Medulla oblongata (tissue), 1 donor: ENCODE data around the gene EVI2B.
"Not testable (repeated sequence)": the region's sequence is repeated elsewhere in the genome, so short reads cannot be mapped to it uniquely, and the experiment has no call there.

Experiments
- DNase-seq: peaks from one replicate; pipeline ENCODE4 v3.0.0-alpha.2; 2015; ENCODE audit errors: extremely low spot score

EVI2B gene

DNA sequence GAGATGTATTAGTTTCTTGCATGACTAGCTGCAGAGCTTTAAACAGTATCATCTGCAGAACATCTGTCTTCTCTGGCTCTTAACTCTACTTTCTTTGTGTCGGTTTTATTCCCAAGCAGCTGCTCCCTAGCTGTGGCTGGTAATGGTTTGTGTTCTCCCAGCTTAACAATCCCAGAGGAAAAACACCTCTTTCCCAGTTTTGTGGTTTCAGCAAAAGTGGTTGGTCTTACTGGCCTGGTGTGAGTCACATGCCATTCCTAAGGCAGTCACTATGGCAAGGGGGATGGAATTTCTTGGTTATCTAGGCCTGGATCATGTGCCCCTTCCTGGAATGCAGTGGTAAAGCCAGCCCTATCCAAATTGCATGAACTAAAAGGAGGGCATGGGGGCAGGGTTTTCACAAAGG lies 44.3 kb downstream of the EVI2B start:
- no peak for DNase-seq

DNA sequence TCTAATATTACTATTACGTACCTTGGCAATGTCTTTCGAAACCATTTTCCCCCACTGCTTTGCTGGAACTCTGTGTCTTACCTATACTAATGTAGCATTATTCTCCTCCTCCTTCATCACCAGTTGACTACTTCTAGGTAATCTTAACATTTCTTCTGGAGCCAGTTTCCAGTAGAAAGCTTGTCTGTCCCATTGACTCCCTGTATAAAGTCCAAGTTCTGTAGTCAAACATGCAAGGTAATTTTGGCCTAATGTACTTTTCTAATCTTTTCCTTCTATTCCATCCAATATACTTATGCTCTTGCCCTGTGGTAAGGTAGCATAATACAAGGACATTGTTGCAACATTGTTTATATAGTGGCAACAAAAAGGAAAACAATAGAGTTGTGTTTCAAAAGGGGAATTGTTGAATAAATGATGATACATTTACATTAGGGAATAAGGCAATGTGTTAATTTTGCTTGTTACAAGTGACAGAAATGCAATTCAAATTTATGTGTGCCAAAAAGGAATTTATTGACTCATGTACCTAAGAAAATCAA lies 44.7 kb downstream of the EVI2B start:
- DNase-seq = no peak

DNA sequence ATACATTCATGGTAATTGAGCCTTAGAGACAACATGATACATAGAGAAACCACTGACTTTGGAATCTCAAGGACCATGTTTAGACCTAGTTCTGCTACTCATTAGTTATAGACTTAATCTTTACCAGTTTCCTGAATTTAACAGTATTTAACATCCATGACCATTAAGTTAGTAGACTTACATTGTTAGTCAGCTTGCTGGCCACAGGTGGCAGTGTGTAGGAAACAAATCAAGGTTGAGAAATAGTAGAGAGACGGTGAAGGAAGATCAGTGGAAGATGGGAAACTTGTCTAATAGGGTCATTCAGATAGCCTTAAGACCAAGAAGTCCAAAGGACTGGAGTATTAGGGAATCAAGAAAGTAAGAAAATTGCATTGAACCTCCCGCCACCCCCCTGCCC lies 47.8 kb downstream of the EVI2B start:
- no peak for DNase-seq

DNA sequence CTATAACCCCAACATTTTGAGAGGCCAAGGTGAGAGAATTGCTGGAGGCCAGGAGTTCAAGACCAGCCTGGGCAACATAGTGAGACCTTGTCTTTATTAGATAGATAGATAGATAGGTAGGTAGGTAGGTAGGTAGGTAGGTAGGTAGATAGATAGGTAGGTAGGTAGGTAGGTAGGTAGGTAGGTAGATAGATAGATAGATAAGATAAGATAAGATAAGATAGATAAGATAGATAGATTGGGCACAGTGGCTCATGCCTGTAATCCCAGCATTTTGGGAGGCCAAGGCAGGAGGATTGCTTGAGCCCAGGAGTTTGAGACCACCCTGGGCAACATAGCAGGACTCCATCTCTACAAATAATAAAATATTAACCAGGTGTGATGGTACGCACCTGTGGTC lies 50.9 kb downstream of the EVI2B start:
- DNase-seq = not testable (repeated sequence)

DNA sequence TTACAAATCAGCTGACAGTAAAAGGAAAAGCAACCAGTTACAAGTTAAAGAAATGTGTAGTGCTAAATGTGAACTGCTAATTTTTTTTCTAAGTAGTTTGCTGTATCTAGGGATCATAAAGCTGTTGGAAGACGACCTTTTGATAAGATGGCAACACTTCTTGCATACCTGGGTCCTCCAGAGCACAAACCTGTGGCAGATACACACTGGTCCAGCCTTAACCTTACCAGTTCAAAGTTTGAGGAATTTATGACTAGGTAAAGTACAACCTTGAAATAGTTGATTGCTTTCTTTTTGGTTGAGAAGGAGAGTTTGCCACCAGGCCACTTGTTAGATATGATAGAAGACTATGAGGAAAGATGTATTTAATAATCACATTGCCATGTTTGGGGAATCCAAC lies 52.3 kb downstream of the EVI2B start:
- DNase-seq = no peak

DNA sequence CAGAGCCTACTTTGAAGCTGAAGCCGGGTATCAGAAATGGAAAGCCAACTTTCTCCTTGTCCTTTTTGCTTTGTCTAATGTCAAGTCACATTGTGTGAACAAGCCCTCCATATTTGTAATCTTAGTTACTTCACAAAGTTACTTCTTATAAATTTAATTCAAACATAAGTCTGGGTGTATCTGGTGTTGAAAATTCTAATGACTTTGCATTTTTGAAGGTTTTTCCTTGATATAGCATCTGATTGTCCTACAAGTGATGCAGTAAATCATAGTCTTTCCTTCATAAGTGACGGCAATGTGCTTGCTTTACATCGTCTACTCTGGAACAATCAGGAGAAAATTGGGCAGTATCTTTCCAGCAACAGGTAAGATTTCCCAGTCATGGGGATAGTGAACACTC lies 53.7 kb downstream of the EVI2B start:
- no peak for DNase-seq

DNA sequence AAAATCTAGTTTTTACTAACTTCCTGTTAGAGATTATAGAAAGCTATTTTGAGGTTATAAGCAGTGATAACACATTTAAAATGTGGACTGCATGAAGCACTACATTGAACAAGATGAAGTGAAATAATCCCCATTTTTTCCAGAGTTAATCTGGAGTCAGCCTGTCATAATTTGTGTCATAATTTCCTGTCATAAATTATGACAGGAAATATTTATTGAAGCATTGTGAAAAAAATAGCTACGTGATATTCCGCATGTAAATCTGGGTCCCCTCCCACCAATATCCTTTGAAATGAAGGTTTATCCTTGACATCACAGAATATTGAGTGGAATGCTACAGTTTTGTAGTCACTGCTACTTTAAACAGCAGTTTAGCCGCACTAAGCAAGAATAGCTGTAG lies 56.9 kb downstream of the EVI2B start:
- DNase-seq = no peak

DNA sequence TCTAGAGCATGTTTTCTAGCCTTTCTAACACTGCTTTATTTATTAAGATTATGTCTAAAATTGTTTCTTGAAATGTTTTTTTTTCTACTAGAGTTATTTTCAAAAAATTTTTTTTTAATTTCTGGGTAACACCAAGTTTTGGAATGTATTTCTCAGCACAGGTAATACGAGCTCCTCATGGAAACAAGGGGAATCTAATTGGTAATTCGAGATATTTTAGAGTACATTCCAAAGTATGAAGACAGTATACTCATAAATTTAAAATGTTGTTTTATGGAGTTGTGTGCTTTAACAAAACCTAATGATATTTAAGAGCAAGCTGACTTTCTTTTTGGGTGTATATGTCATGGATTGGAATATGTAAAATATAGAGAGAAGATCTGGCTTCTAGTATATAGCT lies 59.2 kb downstream of the EVI2B start:
- DNase-seq = no peak
